ENCODE data around the gene IL22.

DNA sequence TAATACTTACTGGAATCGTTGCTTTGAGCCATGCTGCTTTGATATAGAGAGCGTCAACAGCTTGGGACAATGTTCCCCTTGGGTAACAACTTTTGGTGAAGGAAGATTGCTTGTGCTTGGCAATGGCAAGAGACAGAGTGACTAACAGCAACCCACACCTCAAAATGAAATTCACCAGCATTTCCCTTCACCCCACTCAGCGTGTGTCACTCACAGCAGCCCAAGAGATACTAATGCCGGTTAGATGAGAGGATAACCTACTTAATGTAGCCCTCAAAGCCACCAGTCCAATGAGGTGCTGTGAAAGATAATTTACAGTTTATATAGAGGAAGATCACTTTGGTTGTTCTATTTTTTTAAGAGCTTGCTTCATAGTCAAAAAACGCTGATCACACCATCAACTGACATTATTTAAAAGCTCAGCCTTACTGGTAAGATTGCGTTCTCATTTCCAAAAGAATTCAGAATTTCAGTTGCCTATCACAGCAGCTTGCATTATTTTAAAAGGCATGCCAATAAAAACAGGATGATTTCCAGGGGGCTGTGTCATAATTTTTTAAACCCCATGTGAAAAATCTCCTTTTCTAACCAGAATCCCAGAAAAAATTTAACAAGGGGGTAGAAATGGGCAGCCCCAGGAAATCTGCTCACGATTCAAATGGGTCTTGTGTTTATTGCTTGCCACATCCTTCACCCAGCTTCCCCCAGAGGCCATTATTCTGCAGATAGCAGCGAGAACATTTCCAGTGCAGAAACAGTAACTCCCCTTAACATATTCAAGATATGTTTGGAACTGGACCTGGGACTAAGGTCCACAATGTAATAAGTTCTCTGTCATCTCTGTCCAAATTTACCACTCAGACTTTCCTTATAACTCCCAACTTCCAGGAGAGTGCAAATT, 27.6 kb downstream of the IL22 start, which contains the start of gene IL26:
- TF ChIP-seq, protein P1, sequence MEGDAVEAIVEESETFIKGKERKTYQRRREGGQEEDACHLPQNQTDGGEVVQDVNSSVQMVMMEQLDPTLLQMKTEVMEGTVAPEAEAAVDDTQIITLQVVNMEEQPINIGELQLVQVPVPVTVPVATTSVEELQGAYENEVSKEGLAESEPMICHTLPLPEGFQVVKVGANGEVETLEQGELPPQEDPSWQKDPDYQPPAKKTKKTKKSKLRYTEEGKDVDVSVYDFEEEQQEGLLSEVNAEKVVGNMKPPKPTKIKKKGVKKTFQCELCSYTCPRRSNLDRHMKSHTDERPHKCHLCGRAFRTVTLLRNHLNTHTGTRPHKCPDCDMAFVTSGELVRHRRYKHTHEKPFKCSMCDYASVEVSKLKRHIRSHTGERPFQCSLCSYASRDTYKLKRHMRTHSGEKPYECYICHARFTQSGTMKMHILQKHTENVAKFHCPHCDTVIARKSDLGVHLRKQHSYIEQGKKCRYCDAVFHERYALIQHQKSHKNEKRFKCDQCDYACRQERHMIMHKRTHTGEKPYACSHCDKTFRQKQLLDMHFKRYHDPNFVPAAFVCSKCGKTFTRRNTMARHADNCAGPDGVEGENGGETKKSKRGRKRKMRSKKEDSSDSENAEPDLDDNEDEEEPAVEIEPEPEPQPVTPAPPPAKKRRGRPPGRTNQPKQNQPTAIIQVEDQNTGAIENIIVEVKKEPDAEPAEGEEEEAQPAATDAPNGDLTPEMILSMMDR (conservative IDR thresholded peaks at IDR 0.05; ENCODE audit: low read length): no peak
- no peak for TF ChIP-seq EZH2phosphoT487 (IDR thresholded peaks at IDR 0.05; ENCODE audit: borderline replicate concordance, low read depth, low read length)
